ENCODE measurements around the gene DCTD.

DNA sequence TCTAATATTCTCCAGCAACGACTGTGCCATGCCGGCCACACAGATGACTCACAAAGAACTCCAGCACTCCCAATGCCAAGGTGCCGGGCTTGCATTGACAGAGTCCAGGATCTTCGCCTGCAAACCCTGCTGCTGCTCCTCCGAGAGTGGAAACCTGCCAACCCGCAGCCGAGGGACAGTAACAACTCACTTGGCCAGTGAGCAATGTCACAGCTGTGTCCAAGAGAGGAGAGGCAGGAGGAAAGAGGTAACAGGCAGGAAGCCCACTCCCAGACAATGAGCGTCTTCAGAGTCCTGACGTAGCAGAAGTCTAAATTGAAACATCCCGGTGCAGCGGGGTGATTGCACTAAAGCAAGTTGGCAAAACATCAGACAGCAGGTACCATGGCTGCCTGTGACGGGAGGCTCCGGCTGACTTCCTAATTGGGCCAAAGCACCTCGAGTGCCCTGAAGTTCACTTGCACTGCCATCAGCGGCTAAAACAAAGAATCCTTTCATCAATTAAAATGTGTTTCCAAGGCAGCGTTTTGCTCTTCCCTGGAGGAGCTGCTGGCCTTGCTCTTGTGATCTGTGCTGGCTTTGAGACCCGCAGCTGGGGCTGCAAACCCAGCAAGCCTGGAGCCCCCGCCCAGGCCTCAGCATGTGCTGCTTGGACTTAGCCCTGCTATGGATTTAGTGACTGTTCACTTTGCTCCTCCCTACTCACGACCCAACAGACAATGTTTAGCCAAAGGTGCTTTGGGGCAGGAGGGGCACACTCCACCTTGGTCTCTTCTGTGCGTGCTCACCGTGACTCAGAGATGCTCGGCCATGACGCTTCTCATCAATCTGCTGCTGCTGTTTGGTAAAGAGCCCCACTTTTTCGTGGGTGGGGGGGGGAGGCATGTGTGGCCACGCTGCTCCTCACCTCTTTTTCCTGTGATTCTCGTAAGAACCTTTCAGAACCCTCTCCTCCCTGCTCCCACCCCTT, 36.5 kb downstream of the DCTD start:
- TF ChIP-seq SIN3A (IDR thresholded peaks at IDR 0.05; ENCODE audit: borderline replicate concordance, insufficient read depth, low read length) (no peak), TAF1 (IDR thresholded peaks at IDR 0.05; ENCODE audit: borderline replicate concordance, insufficient read depth, low read length) (no peak)
